WTC11 (cell line): ENCODE measurements around the gene TMEM178A. TPM values are rescaled to one million over a fixed set of nuclear protein-coding genes. Genes with fewer than 3 reads are reported as not detected.

Experiments used
- ATAC-seq: fragments of 200-7000 bp; cut with Tn5 transposase; 2 replicates; pipeline ENCODE4 v1.10.0; 2021; ENCODE audit warnings: mild to moderate bottlenecking, moderate library complexity
- CTCF ChIA-PET: fragments of 300-600 bp; sonication (Branson Sonifier 250); formaldehyde crosslinking; loops from one replicate; lab custom pipeline; 2021; ENCODE audit warnings: antibody characterized with exemption; lab: Charles Lee
- POLR2A ChIA-PET: fragments of 350-600 bp; sonication (Branson Sonifier 250); formaldehyde crosslinking; loops from one replicate; lab custom pipeline; 2021; ENCODE audit warnings: antibody characterized with exemption; lab: Charles Lee
- DNase-seq: peaks from one replicate; pipeline ENCODE4 v3.0.0; 2021; ENCODE audit warnings: low spot score
- H3K27ac Mint-ChIP-seq: 2 replicates; pipeline ENCODE4 v1.8.0; 2021; ENCODE audit warnings: mixed read lengths
- H3K27me3 Mint-ChIP-seq: 2 replicates; pipeline ENCODE4 v1.8.0; 2021; ENCODE audit warnings: low read depth, mild to moderate bottlenecking, moderate library complexity, mixed read lengths
- H3K36me3 Mint-ChIP-seq: 2 replicates; pipeline ENCODE4 v1.8.0; 2021; ENCODE audit warnings: mixed read lengths
- H3K4me1 Mint-ChIP-seq: 2 replicates; pipeline ENCODE4 v1.8.0; 2022; ENCODE audit warnings: mixed read lengths
- H3K4me3 Mint-ChIP-seq: 2 replicates; pipeline ENCODE4 v1.8.0; 2021; ENCODE audit warnings: mild to moderate bottlenecking, moderate library complexity, mixed read lengths
- H3K9me3 Mint-ChIP-seq: 2 replicates; pipeline ENCODE4 v1.8.0; 2021; ENCODE audit warnings: mixed read lengths
- ATF1 ChIP-seq: sonication (generic); formaldehyde crosslinking; IDR thresholded peaks from 2 replicates; pipeline ENCODE4 v1.8.1; 2023; ENCODE audit warnings: mild to moderate bottlenecking, moderate library complexity, missing genetic modification reagents
- CDX4 ChIP-seq: fragments of 250-450 bp; sonication (Bioruptor Pico); IDR thresholded peaks from 2 replicates; pipeline ENCODE4 v1.9.0; 2021; ENCODE audit warnings: moderate library complexity, mild to moderate bottlenecking, inconsistent platforms, borderline replicate concordance
- ELF4 ChIP-seq: sonication (generic); formaldehyde crosslinking; IDR thresholded peaks from 2 replicates; pipeline ENCODE4 v1.8.1; 2022; ENCODE audit warnings: low read depth, mild to moderate bottlenecking, moderate library complexity, missing genetic modification reagents
- ESRRA ChIP-seq: sonication (generic); formaldehyde crosslinking; IDR thresholded peaks from 2 replicates; pipeline ENCODE4 v1.8.1; 2022; ENCODE audit warnings: mild to moderate bottlenecking, missing genetic modification reagents, borderline replicate concordance
- ETV6 ChIP-seq: sonication (generic); formaldehyde crosslinking; IDR thresholded peaks from 2 replicates; pipeline ENCODE4 v1.8.1; 2022; ENCODE audit warnings: mild to moderate bottlenecking, missing genetic modification reagents
- MLX ChIP-seq: sonication (generic); formaldehyde crosslinking; IDR thresholded peaks from 2 replicates; pipeline ENCODE4 v1.8.1; 2023; ENCODE audit warnings: mild to moderate bottlenecking, missing genetic modification reagents, moderate library complexity
- MXD4 ChIP-seq: fragments of 250-450 bp; sonication (Bioruptor Pico); IDR thresholded peaks from 2 replicates; pipeline ENCODE4 v1.8.0; 2021; ENCODE audit warnings: mild to moderate bottlenecking, moderate library complexity, borderline replicate concordance
- MYBL2 ChIP-seq: sonication (generic); formaldehyde crosslinking; IDR thresholded peaks from 2 replicates; pipeline ENCODE4 v1.8.1; 2023; ENCODE audit warnings: mild to moderate bottlenecking, moderate library complexity, missing genetic modification reagents
- PREB ChIP-seq: sonication (generic); formaldehyde crosslinking; IDR thresholded peaks from 2 replicates; pipeline ENCODE4 v1.8.1; 2022; ENCODE audit warnings: mild to moderate bottlenecking, missing genetic modification reagents, moderate library complexity, borderline replicate concordance
- RORB ChIP-seq: fragments of 250-450 bp; sonication (Bioruptor Pico); IDR thresholded peaks from 2 replicates; pipeline ENCODE4 v1.9.0; 2021; ENCODE audit warnings: mild to moderate bottlenecking
- TCF7 ChIP-seq: sonication (generic); formaldehyde crosslinking; IDR thresholded peaks from 2 replicates; pipeline ENCODE4 v1.8.0; 2022; ENCODE audit warnings: mild to moderate bottlenecking, low read depth, missing genetic modification reagents, moderate library complexity
- TP53 ChIP-seq: sonication (generic); formaldehyde crosslinking; IDR thresholded peaks from 2 replicates; pipeline ENCODE4 v1.8.1; 2023; ENCODE audit warnings: mild to moderate bottlenecking, missing genetic modification reagents
- ZBTB21 ChIP-seq: sonication (generic); formaldehyde crosslinking; IDR thresholded peaks from 2 replicates; pipeline ENCODE4 v1.8.1; 2023; ENCODE audit warnings: mild to moderate bottlenecking, missing genetic modification reagents, borderline replicate concordance
- ZNF121 ChIP-seq: sonication (generic); formaldehyde crosslinking; IDR thresholded peaks from 2 replicates; pipeline ENCODE4 v1.8.0; 2023; ENCODE audit warnings: missing genetic modification reagents
- ZNF263 ChIP-seq: sonication (generic); formaldehyde crosslinking; IDR thresholded peaks from 2 replicates; pipeline ENCODE4 v1.8.1; 2022; ENCODE audit warnings: low read depth, mild to moderate bottlenecking, moderate library complexity, missing genetic modification reagents
- ZNF396 ChIP-seq: fragments of 250-450 bp; sonication (Bioruptor Pico); IDR thresholded peaks from 2 replicates; pipeline ENCODE4 v1.8.0; 2021; ENCODE audit warnings: mild to moderate bottlenecking, moderate library complexity, borderline replicate concordance
- ZNF416 ChIP-seq: fragments of 250-450 bp; sonication (Bioruptor Pico); IDR thresholded peaks from 2 replicates; pipeline ENCODE4 v1.9.0; 2021; ENCODE audit warnings: mild to moderate bottlenecking, inconsistent platforms
- ZNF423 ChIP-seq: fragments of 250-450 bp; sonication (Bioruptor Pico); IDR thresholded peaks from 2 replicates; pipeline ENCODE4 v2.1.2; 2022; ENCODE audit warnings: mild to moderate bottlenecking, moderate library complexity
- ZNF532 ChIP-seq: fragments of 250-450 bp; sonication (Bioruptor Pico); IDR thresholded peaks from 2 replicates; pipeline ENCODE4 v1.9.0; 2021; ENCODE audit warnings: mild to moderate bottlenecking, borderline replicate concordance
- ZNF671 ChIP-seq: fragments of 250-450 bp; sonication (Bioruptor Pico); IDR thresholded peaks from 2 replicates; pipeline ENCODE4 v1.8.0; 2021; ENCODE audit warnings: mild to moderate bottlenecking
- total RNA-seq: library from RNA; stranded (reverse); gene quantifications from 3 replicates; pipeline ENCODE4 v1.2.3, GENCODE V29; 2021

Gene TMEM178A
- total RNA-seq, 1 experiment from 2014 or later: 14.5 TPM

GRCh38 chr2:39676342-39676741 lies 10.6 kb downstream of the TMEM178A start (continued):
- no peak for TF ChIP-seq ZNF416 (CRISPR knock-in tag)
- TF ChIP-seq TCF7 (CRISPR knock-in tag): no peak
- no peak for TF ChIP-seq MLX (CRISPR knock-in tag)
- TF ChIP-seq ZBTB21 (CRISPR knock-in tag): no peak
- TF ChIP-seq ESRRA: no peak
- no peak for TF ChIP-seq ZNF263 (CRISPR knock-in tag)
- no peak for TF ChIP-seq ZNF671 (CRISPR knock-in tag)
- TF ChIP-seq, all 79 proteins: peak for 0

GRCh38 chr2:39678170-39678569 lies 12.5 kb downstream of the TMEM178A start:
- H3K4me1 Mint-ChIP-seq: peaks cover 27% of the 10 kb centered on the region
- no peaks in the 10 kb centered on the region for H3K27me3 Mint-ChIP-seq
- POLR2A ChIA-PET: no interaction called here
- H3K9me3 Mint-ChIP-seq: peaks cover 24% of the 10 kb centered on the region
- peaks cover 24% of the 10 kb centered on the region for H3K36me3 Mint-ChIP-seq
- CTCF ChIA-PET: no interaction called here
- DNase-seq (no peak), ATAC-seq (no peak)
- H3K4me3 Mint-ChIP-seq: no peak overlapping the region
- no peak for TF ChIP-seq MYBL2
- no peak for TF ChIP-seq ZNF396 (CRISPR knock-in tag)
- no peak for TF ChIP-seq CDX4
- no peak for TF ChIP-seq MXD4
- no peak overlapping the region for H3K27ac Mint-ChIP-seq

GRCh38 chr2:39679805-39680204 lies 14.1 kb downstream of the TMEM178A start:
- DNase-seq: no peak
- peaks cover 21% of the 10 kb centered on the region for H3K4me1 Mint-ChIP-seq
- no peak overlapping the region for H3K27ac Mint-ChIP-seq
- ChIA-PET POLR2A (no interaction called here), CTCF (interaction anchor here (1.0 kb wide), 1 partner anchor 86 kb away, joined by 3 read pairs; no protein-coding TSS in a partner anchor)
- TF ChIP-seq ESRRA (no peak), PREB (CRISPR knock-in tag) (no peak), RORB (CRISPR knock-in tag) (no peak), ZNF671 (CRISPR knock-in tag) (no peak), ELF4 (CRISPR knock-in tag) (no peak), ZNF423 (CRISPR knock-in tag) (no peak), ETV6 (no peak), ZNF121 (no peak), ATF1 (CRISPR knock-in tag) (no peak), ZNF532 (no peak), TP53 (no peak)
- no peak overlapping the region for H3K4me3 Mint-ChIP-seq
- ATAC-seq: peak; percentile 50
- H3K36me3 Mint-ChIP-seq: peaks cover 24% of the 10 kb centered on the region
- H3K9me3 Mint-ChIP-seq: peaks cover 24% of the 10 kb centered on the region
- H3K27me3 Mint-ChIP-seq: no peaks in the 10 kb centered on the region
